ENCODE data around the gene NXPE1.

Gene NXPE1

DNA sequence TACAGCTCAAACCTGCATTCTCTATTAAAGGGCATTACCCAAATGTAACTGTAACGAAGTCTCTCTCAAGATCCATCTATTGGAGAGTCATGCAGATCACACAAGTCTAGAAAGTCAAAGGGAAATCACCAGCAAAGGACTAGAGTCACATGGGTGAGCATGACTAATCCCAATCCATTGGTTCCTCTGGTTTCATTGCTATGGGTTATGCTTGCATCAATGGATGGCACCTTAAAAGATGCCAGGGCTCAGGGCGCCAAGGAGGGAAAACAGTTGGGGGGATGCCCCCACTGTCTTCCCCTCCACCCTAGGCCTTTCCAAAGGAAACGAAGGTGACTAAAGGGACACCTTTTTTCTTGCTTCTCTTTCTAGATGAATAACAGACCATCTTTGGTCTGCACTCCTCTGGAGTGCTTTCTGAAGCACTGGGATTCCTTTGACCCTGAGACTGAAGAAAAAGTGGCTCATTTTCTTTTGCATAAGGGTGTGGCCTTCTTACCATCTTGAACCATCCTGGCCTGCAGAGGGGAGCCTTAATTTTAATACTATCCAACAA lies 27.8 kb upstream of the NXPE1 start:
- CTCF ChIA-PET, result interaction anchor here (1.3 kb wide), 1 partner anchor 240 kb away, joined by 3 read pairs; no protein-coding TSS in a partner anchor
- DNase-seq (ENCODE audit: extremely low spot score), result no peak
- POLR2A ChIA-PET, result no interaction called here
- TF ChIP-seq CTCF (IDR thresholded peaks at IDR 0.05; ENCODE audit: control extremely low read depth, extremely low read depth, low read depth, missing control alignments), result no peak

DNA sequence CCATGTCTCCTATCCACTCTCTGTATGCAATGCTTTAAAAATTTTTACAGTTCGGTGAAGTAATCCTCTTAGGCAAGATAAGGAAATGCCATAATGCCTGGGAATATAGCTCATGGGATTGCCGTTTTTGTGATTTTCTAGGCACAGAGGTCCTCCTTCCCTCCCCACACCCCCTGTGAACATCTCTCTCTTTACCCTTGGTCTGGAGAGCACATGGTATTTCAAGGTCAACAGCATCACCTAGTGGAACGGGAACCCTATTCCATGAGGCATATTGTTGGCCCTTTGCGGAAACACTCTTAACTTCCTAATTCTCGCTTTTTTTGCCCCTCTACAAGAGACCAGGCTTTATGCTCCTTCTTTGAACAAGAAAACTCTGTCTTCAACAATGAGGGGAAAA lies 27.1 kb upstream of the NXPE1 start:
- no peak for DNase-seq (ENCODE audit: extremely low spot score)

GRCh38 chr11:114571712-114572111 lies 12.0 kb upstream of the NXPE1 start:
- ChIA-PET POLR2A (no interaction called here), CTCF (interaction anchor here (1.5 kb wide), 1 partner anchor 231 kb away, joined by 4 read pairs; no protein-coding TSS in a partner anchor)
- no peak for TF ChIP-seq CTCF (IDR thresholded peaks at IDR 0.05; ENCODE audit: control extremely low read depth, extremely low read depth, low read depth, missing control alignments)
- no peak for DNase-seq (ENCODE audit: extremely low spot score)

More for the DNA sequence above, 27.1 kb upstream of the NXPE1 start:
- ChIA-PET CTCF (no interaction called here), POLR2A (no interaction called here)
- no peak for TF ChIP-seq CTCF (IDR thresholded peaks at IDR 0.05; ENCODE audit: control extremely low read depth, extremely low read depth, low read depth, missing control alignments)

GRCh38 chr11:114569801-114570200 lies 10.1 kb upstream of the NXPE1 start:
- POLR2A ChIA-PET, result no interaction called here
- no peak for TF ChIP-seq CTCF (IDR thresholded peaks at IDR 0.05; ENCODE audit: control extremely low read depth, extremely low read depth, low read depth, missing control alignments)

GRCh38 chr11:114566276-114566675 lies 6.6 kb upstream of the NXPE1 start:
- no peak for TF ChIP-seq CTCF (IDR thresholded peaks at IDR 0.05; ENCODE audit: control extremely low read depth, extremely low read depth, low read depth, missing control alignments)
- CTCF ChIA-PET, result no interaction called here
- DNase-seq (ENCODE audit: extremely low spot score), result no peak
- POLR2A ChIA-PET, result no interaction called here

More at GRCh38 chr11:114569801-114570200, 10.1 kb upstream of the NXPE1 start:
- CTCF ChIA-PET, result interaction anchor here (1.2 kb wide), 1 partner anchor 11 kb away, joined by 3 read pairs; no protein-coding TSS in a partner anchor
- no peak for DNase-seq (ENCODE audit: extremely low spot score)

DNA sequence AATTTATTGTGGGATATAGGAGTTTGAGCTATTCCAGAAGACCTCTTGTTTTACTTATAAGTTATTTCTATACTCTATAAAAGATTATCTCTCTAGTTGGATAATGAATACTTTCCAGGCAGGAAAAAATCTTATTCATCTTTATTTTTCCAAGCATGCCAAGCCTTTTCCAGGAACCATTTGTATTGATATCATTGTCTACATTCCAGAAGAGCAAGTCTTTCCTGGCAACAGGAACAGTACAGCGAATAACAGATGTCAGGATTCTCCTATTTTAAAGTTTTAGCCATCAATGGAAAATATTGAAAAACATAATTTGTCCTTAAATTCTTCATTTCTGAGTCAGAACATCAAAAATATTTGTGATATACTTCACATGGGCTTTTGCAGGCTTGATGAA lies 5.2 kb upstream of the NXPE1 start:
- POLR2A ChIA-PET, result no interaction called here
- no peak for DNase-seq (ENCODE audit: extremely low spot score)
- CTCF ChIA-PET, result no interaction called here
- TF ChIP-seq CTCF (IDR thresholded peaks at IDR 0.05; ENCODE audit: control extremely low read depth, extremely low read depth, low read depth, missing control alignments), result no peak
